Psoas muscle (tissue), 8 donors: ENCODE measurements around the gene DESI2. TPM values are rescaled to one million over a fixed set of nuclear protein-coding genes. Genes with fewer than 3 reads are reported as not detected.

ENCODE experiments used
- ATAC-seq, 4 donors: fragments of 200-7000 bp; cut with Tn5 transposase; one replicate each; pipeline ENCODE4 v1.9.1; 2020; ENCODE audit warnings: moderate library complexity in 3 of 4, mild to moderate bottlenecking in 2 of 4
- DNase-seq, 2 donors: peaks; one replicate each; pipeline ENCODE4 v3.0.0-alpha.2; 2020
- H3K27ac ChIP-seq: fragments of 200-600 bp; one replicate; pipeline ENCODE4 v1.8.0; 2022
- H3K27me3 ChIP-seq, 3 donors: fragments of 200-600 bp in 1 of 3; one replicate each; pipeline versions ENCODE4 v1.6.1 to v1.8.0; 2013 to 2022; ENCODE audit warnings: low read length in 2 of 3, mild to moderate bottlenecking in 2 of 3, moderate library complexity in 1 of 3; ENCODE audit not compliant: insufficient read depth in 3 of 3
- H3K36me3 ChIP-seq, 2 donors: fragments of 200-600 bp in 1 of 2; one replicate each; pipeline versions ENCODE4 v1.6.1 to v1.8.0; 2013 to 2022; ENCODE audit warnings: low read depth in 1 of 2, mild to moderate bottlenecking in 1 of 2, moderate library complexity in 1 of 2; ENCODE audit not compliant: insufficient read depth in 1 of 2
- H3K4me1 ChIP-seq: fragments of 200-600 bp; one replicate; pipeline ENCODE4 v1.8.0; 2022
- H3K4me3 ChIP-seq: fragments of 200-600 bp; one replicate; pipeline ENCODE4 v1.8.0; 2022; ENCODE audit warnings: mild to moderate bottlenecking
- H3K9me3 ChIP-seq: fragments of 200-600 bp; one replicate; pipeline ENCODE4 v1.8.0; 2022
- CTCF ChIP-seq: fragments of 200-600 bp; IDR thresholded peaks from one replicate; pipeline ENCODE4 v1.8.0; 2022; ENCODE audit warnings: antibody characterized with exemption
- WGBS, 3 donors: extraction: QIAGEN DNeasy Blood & Tissue Kit; methylation state at CpG; one replicate each; pipeline versions ENCODE4 v1.1.6 to v1.1.7; 2013; 5-methylcytosine and 5-hydroxymethylcytosine counted together
- intact Hi-C, 2 donors: fragments of 100-400 bp; cut with DNase I; formaldehyde crosslinking; loops; one replicate each; pipeline versions ENCODE4 v1.11.0 to v1.14.2; 2022
- polyA plus RNA-seq, 3 donors: library from polyadenylated mRNA; stranded (reverse); fragments of 200-250 nt; gene quantifications; one replicate each; pipeline ENCODE4 v1.2.3, GENCODE V29; 2013
- total RNA-seq, 4 donors: library from RNA; stranded (reverse); fragmentation: NEBNext Ultra II Directional in 2 of 4; extraction: Animal tissue kit (Norgen Biotek cat#: 25700) in 2 of 4; gene quantifications; one replicate each; pipeline versions ENCODE4 v1.2.1 to v1.2.4, GENCODE V29; 2021 to 2023
- donor health status: healthy with polysubstance abuse.
- donor health status: DM: no; HTN: no; CAD: no; lungs with moderate emphysema.
- donor health status: Bipolar disorder and iron deficiency.
- donor health status: healthy.
- donor health status: DM: yes; HTN: yes; CAD: no.
- donor health status: DM: no; HTN: no; CAD: no.
- donor health status: DM: no; HTN: no; CAD: no.
- donor health status: DM: yes; HTN: yes; CAD: no.

Gene DESI2
- total and polyA plus RNA-seq, 7 donors: 10.9 to 43.3 (median 19.5) TPM

GRCh38 chr1:244705261-244706234 lies 52.6 kb downstream of the DESI2 start:
- no peak for TF ChIP-seq CTCF
- H3K4me1 ChIP-seq: no peaks in the 10 kb centered on the region
- intact Hi-C loops: no loop called here
- 73 to 74% (median 73%) methylated on average over 17 of the region's 17 CpGs for WGBS, 3 donors
- no peaks in the 10 kb centered on the region for H3K27me3 ChIP-seq
- no peak overlapping the region for H3K4me3 ChIP-seq
- ATAC-seq (peak in 2 of 4 donors; percentile 30 to 51), DNase-seq (no peak)
- peaks cover 3 to 39% of the 10 kb centered on the region in 2 donors for H3K36me3 ChIP-seq
- no peak overlapping the region for H3K27ac ChIP-seq
- H3K9me3 ChIP-seq: peaks cover 1% of the 10 kb centered on the region

GRCh38 chr1:244709076-244709475 lies 56.1 kb downstream of the DESI2 start:
- intact Hi-C loops: no loop called here
- H3K36me3 ChIP-seq: peaks cover 3 to 21% of the 10 kb centered on the region in 2 donors
- TF ChIP-seq CTCF: no peak
- H3K4me1 ChIP-seq: no peaks in the 10 kb centered on the region
- DNase-seq (no peak), ATAC-seq (no peak)
- no peak overlapping the region for H3K4me3 ChIP-seq
- H3K27ac ChIP-seq: no peak overlapping the region
- no peaks in the 10 kb centered on the region for H3K9me3 ChIP-seq
- 85 to 87% (median 86%) methylated on average over 8 of the region's 8 CpGs for WGBS, 3 donors
- no peaks in the 10 kb centered on the region for H3K27me3 ChIP-seq

- H3K9me3 ChIP-seq: no peaks in the 10 kb centered on the region
- H3K4me3 ChIP-seq: no peak overlapping the region
- H3K4me1 ChIP-seq: no peaks in the 10 kb centered on the region
- no peak overlapping the region for H3K27ac ChIP-seq
- no peak for DNase-seq
- ATAC-seq: no peak
- WGBS, 3 donors: 33 to 69% (median 37%) methylated on average over 2 of the region's 2 CpGs
- H3K27me3 ChIP-seq: no peaks in the 10 kb centered on the region
- TF ChIP-seq CTCF: no peak
- intact Hi-C loops: no loop called here
- peaks cover 3 to 21% of the 10 kb centered on the region in 2 donors for H3K36me3 ChIP-seq
Observed at GRCh38 chr1:244709476-244710368, 56.8 kb downstream of the DESI2 start.

- peak in 1 of 4 donors; percentile 33 for ATAC-seq
- 67 to 70% (median 68%) methylated on average over 2 of the region's 2 CpGs for WGBS, 3 donors
- no peaks in the 10 kb centered on the region for H3K27me3 ChIP-seq
- H3K36me3 ChIP-seq: peaks cover 3 to 20% of the 10 kb centered on the region in 2 donors
- no peak for DNase-seq
- H3K4me3 ChIP-seq: no peak overlapping the region
- intact Hi-C loops: no loop called here
- no peak for TF ChIP-seq CTCF
- H3K9me3 ChIP-seq: no peaks in the 10 kb centered on the region
- no peak overlapping the region for H3K27ac ChIP-seq
- H3K4me1 ChIP-seq: no peaks in the 10 kb centered on the region
Observed at GRCh38 chr1:244710474-244711062, 57.6 kb downstream of the DESI2 start.
